Measurements from ENCODE around the gene PRICKLE3.

Gene PRICKLE3

GRCh38 chrX:49208399-49208798 is 22.2 kb upstream of the PRICKLE3 start:
- H3K9me2 ChIP-seq (replicated peaks; ENCODE audit: low read depth, low read length), result no peaks in the 10 kb centered on the region
- H2AFZ ChIP-seq (ENCODE audit: low read length), result no peak overlapping the region
- H3K9ac ChIP-seq (ENCODE audit: low read depth, low read length, poor library complexity, severe bottlenecking), result no peak overlapping the region
- no peaks in the 10 kb centered on the region for H3K4me1 ChIP-seq (ENCODE audit: insufficient read depth, low read length, poor library complexity, severe bottlenecking)
- H3K4me2 ChIP-seq (ENCODE audit: low read depth, low read length, poor library complexity, severe bottlenecking), result no peak overlapping the region
- no peaks in the 10 kb centered on the region for H4K20me1 ChIP-seq (ENCODE audit: insufficient read depth, low read length, poor library complexity, severe bottlenecking)
- H3F3A ChIP-seq (ENCODE audit: low read depth), result no peaks in the 10 kb centered on the region
- peaks cover 14% of the 10 kb centered on the region for H3K27me3 ChIP-seq (ENCODE audit: insufficient read depth, low read length, poor library complexity, severe bottlenecking)
- no peaks in the 10 kb centered on the region for H3K9me3 ChIP-seq (ENCODE audit: insufficient read depth, low read depth, low read length)
- TF ChIP-seq EZH2phosphoT487 (IDR thresholded peaks at IDR 0.05; ENCODE audit: borderline replicate concordance) (no peak), CTCF (conservative IDR thresholded peaks at IDR 0.05; ENCODE audit: low read length) (no peak)
- H3K36me3 ChIP-seq (ENCODE audit: insufficient read depth, low read length), result no peaks in the 10 kb centered on the region
- H3K4me3 ChIP-seq (ENCODE audit: low read length, poor library complexity, severe bottlenecking), result no peak overlapping the region
- no peaks in the 10 kb centered on the region for H3K79me2 ChIP-seq (ENCODE audit: insufficient read depth, low read length)

DNA sequence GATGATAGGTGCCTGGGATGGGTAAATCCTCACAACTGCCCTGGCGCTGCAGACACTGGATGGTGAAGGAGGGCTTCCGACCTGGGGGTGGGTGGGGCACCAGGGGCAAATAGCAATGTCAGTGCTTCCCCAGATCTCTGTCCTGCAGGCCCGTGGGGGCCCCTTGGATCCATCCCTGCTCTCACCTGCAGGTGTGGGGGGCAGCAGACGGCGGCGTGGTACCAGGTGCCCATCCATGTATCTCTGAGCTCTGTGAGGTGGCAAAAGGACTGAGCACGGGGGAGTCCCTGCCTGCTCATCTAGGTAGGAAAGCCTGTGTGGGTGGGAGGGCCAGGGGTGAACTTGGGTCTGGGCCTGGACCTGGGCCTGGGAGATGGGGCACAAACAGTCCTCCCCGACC is 20.4 kb upstream of the PRICKLE3 start:
- H3F3A ChIP-seq (ENCODE audit: low read depth), result no peaks in the 10 kb centered on the region
- no peaks in the 10 kb centered on the region for H3K36me3 ChIP-seq (ENCODE audit: insufficient read depth, low read length)
- peaks cover 18% of the 10 kb centered on the region for H3K27me3 ChIP-seq (ENCODE audit: insufficient read depth, low read length, poor library complexity, severe bottlenecking)
- H3K4me3 ChIP-seq (ENCODE audit: low read length, poor library complexity, severe bottlenecking), result no peak overlapping the region
- no peaks in the 10 kb centered on the region for H3K9me3 ChIP-seq (ENCODE audit: insufficient read depth, low read depth, low read length)
- no peaks in the 10 kb centered on the region for H3K9me2 ChIP-seq (replicated peaks; ENCODE audit: low read depth, low read length)
- TF ChIP-seq CTCF (conservative IDR thresholded peaks at IDR 0.05; ENCODE audit: low read length) (no peak), EZH2phosphoT487 (IDR thresholded peaks at IDR 0.05; ENCODE audit: borderline replicate concordance) (no peak)
- H4K20me1 ChIP-seq (ENCODE audit: insufficient read depth, low read length, poor library complexity, severe bottlenecking), result no peaks in the 10 kb centered on the region
- H3K79me2 ChIP-seq (ENCODE audit: insufficient read depth, low read length), result no peaks in the 10 kb centered on the region
- H3K4me2 ChIP-seq (ENCODE audit: low read depth, low read length, poor library complexity, severe bottlenecking), result no peak overlapping the region
- H2AFZ ChIP-seq (ENCODE audit: low read length), result no peak overlapping the region
- H3K4me1 ChIP-seq (ENCODE audit: insufficient read depth, low read length, poor library complexity, severe bottlenecking), result no peaks in the 10 kb centered on the region
- H3K9ac ChIP-seq (ENCODE audit: low read depth, low read length, poor library complexity, severe bottlenecking), result no peak overlapping the region

GRCh38 chrX:49205443-49205842 is 19.3 kb upstream of the PRICKLE3 start:
- Histone ChIP-seq H3K36me3 (ENCODE audit: insufficient read depth, low read length) (no peaks in the 10 kb centered on the region), H3K9me3 (ENCODE audit: insufficient read depth, low read depth, low read length) (no peaks in the 10 kb centered on the region), H3K9ac (ENCODE audit: low read depth, low read length, poor library complexity, severe bottlenecking) (no peak overlapping the region), H3K9me2 (replicated peaks; ENCODE audit: low read depth, low read length) (no peaks in the 10 kb centered on the region), H4K20me1 (ENCODE audit: insufficient read depth, low read length, poor library complexity, severe bottlenecking) (no peaks in the 10 kb centered on the region), H3K79me2 (ENCODE audit: insufficient read depth, low read length) (no peaks in the 10 kb centered on the region), H2AFZ (ENCODE audit: low read length) (no peak overlapping the region), H3K4me3 (ENCODE audit: low read length, poor library complexity, severe bottlenecking) (no peak overlapping the region), H3F3A (ENCODE audit: low read depth) (no peaks in the 10 kb centered on the region), H3K4me1 (ENCODE audit: insufficient read depth, low read length, poor library complexity, severe bottlenecking) (no peaks in the 10 kb centered on the region), H3K4me2 (ENCODE audit: low read depth, low read length, poor library complexity, severe bottlenecking) (no peak overlapping the region), H3K27me3 (ENCODE audit: insufficient read depth, low read length, poor library complexity, severe bottlenecking) (peaks cover 18% of the 10 kb centered on the region)
- TF ChIP-seq CTCF (conservative IDR thresholded peaks at IDR 0.05; ENCODE audit: low read length) (no peak), EZH2phosphoT487 (IDR thresholded peaks at IDR 0.05; ENCODE audit: borderline replicate concordance) (no peak)
